IMR-90 (cell line): ENCODE results near the gene SAMD4B. TPM values are rescaled to one million over a fixed set of nuclear protein-coding genes. Genes with fewer than 3 reads are reported as not detected.

ENCODE experiments used
- CEBPB ChIP-seq: IDR thresholded peaks from 2 replicates; pipeline ENCODE4 v1.6.1; 2012; ENCODE audit warnings: low read depth, low read length, improper control_type of control experiment
- CHD1 ChIP-seq: IDR thresholded peaks from 2 replicates; pipeline ENCODE4 v1.6.1; 2012; ENCODE audit warnings: low read depth, low read length, improper control_type of control experiment
- MAZ ChIP-seq: IDR thresholded peaks from 2 replicates; pipeline ENCODE4 v1.6.1; 2012; ENCODE audit warnings: low read depth, mild to moderate bottlenecking, low read length, improper control_type of control experiment, moderate library complexity, borderline replicate concordance
- MXI1 ChIP-seq: IDR thresholded peaks from 2 replicates; pipeline ENCODE4 v1.6.1; 2012; ENCODE audit warnings: low read depth, mild to moderate bottlenecking, low read length, moderate library complexity, borderline replicate concordance
- polyA plus RNA-seq, 3 experiments: library from polyadenylated mRNA; depleted of rRNA; stranded (reverse); fragments of >200 nt; gene quantifications; 2 replicates each; pipeline ENCODE4 v1.2.3, GENCODE V29; 2012; ENCODE audit warnings: low replicate concordance in 1 of 3
- total RNA-seq: library from RNA; depleted of rRNA; stranded (reverse); fragments of >200 nt; gene quantifications from 2 replicates; pipeline ENCODE4 v1.2.3, GENCODE V29; 2012

The SAMD4B gene
- total and polyA plus RNA-seq, 2 of the 4 experiments (the other 2 are of a cell fraction): 18.3 to 97.2 TPM

DNA sequence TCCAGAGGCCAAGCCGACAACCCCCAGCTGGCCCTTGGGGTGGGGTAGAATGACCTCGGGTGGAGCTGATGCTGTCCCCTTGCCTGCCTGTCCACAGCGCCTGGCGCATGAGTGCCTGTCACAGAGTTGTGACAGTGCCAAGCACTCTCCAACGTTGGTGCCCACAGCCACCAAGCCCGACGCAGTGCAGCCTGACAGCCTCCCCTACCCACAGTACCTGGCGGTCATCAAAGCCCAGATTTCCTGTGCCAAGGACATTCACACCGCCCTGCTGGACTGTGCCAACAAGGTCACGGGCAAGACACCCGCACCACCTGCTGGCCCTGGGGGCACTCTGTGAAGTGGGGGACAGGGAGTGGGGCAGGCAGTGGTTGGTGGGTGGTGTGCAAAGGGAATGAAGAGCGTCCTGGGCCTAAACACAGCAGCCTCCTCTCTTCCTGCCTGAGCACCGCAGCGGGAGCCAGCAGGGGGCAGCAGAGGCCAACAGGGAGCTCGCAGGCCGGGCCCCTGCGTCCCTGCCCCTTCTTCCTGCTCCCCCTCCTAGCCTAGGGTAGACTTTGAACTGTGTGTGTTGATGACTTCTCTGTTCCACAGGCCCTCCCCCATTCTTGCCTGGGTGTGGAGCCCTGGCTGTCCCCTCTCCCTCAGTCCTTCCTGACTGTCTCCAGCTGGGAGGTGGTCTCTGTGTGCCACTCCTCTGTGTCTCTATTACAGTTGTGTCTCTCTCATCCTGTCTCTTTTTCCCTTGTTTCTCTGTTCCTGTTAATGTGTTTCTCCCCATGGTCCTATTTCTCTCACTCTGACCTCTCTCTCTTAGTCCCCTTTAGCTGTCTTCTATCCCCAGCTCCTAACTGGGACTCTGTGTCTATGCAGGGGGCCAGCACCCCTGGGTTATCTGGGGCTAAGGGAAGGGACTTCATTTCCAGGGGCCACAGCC, 55.4 kb downstream of the SAMD4B start (continued):
- no peak for TF ChIP-seq MXI1
- TF ChIP-seq MAZ: peak; percentile 76
- no peak for TF ChIP-seq CHD1
- no peak for TF ChIP-seq CEBPB
